ENCODE data around the gene NUDT16L1.

- no peak for TF ChIP-seq POLR2A (IDR thresholded peaks at IDR 0.05; ENCODE audit: low read depth, low read length)
- TF ChIP-seq TAF1 (IDR thresholded peaks at IDR 0.05; ENCODE audit: borderline replicate concordance, low read depth, low read length): no peak
- TF ChIP-seq POLR2AphosphoS5 (IDR thresholded peaks at IDR 0.05; ENCODE audit: low read depth, low read length): no peak
These were observed 9.2 kb upstream of the NUDT16L1 start for GRCh38 chr16:4684058-4684715.

Measured in GM12892 (cell line).